Ovary (tissue), 9 donors: Measurements from ENCODE around the gene CARS2. TPM values are rescaled to one million over a fixed set of nuclear protein-coding genes. Genes with fewer than 3 reads are reported as not detected.

Experiments
- DNase-seq, 5 donors: peaks; one replicate each; pipeline ENCODE4 v3.0.0-alpha.2; 2019 to 2020
- H3K27ac ChIP-seq, 2 donors: fragments of 200-600 bp; one replicate each; pipeline versions ENCODE4 v1.5.1 to v1.8.0; 2019 to 2022
- H3K27me3 ChIP-seq: fragments of 200-600 bp; one replicate; pipeline ENCODE4 v1.8.0; 2022
- H3K36me3 ChIP-seq: fragments of 200-600 bp; sonication (generic); one replicate; pipeline ENCODE4 v1.5.1; 2019
- H3K4me1 ChIP-seq: one replicate; pipeline ENCODE4 v1.8.1; 2013; ENCODE audit warnings: mild to moderate bottlenecking, moderate library complexity; ENCODE audit not compliant: insufficient read depth
- H3K4me3 ChIP-seq: fragments of 200-600 bp; sonication (generic); one replicate; pipeline ENCODE4 v1.5.1; 2017
- H3K9me3 ChIP-seq, 2 donors: fragments of 200-600 bp in 1 of 2; sonication (generic) in 1 of 2; one replicate each; pipeline versions ENCODE4 v1.5.1 to v1.8.1; 2013 to 2019; ENCODE audit warnings: mild to moderate bottlenecking in 1 of 2, moderate library complexity in 1 of 2
- CTCF ChIP-seq, 3 donors: fragments of 450-650 bp in 2 of 3; fragments of 200-600 bp in 1 of 3; IDR thresholded peaks; one replicate each; pipeline versions ENCODE4 v1.5.1 to v1.8.0; 2016 to 2022; ENCODE audit warnings: antibody characterized with exemption in 3 of 3, mild to moderate bottlenecking in 1 of 3
- EP300 ChIP-seq: sonication (generic); formaldehyde crosslinking; IDR thresholded peaks from one replicate; pipeline ENCODE4 v1.6.1; 2017; ENCODE audit warnings: antibody characterized with exemption
- POLR2A ChIP-seq: fragments of 450-650 bp; IDR thresholded peaks from one replicate; pipeline ENCODE4 v1.6.1; 2017; ENCODE audit warnings: antibody characterized with exemption, mild to moderate bottlenecking, moderate library complexity
- WGBS, 3 donors: extraction: QIAGEN DNeasy Blood & Tissue Kit in 1 of 3; methylation state at CpG; one replicate each; pipeline versions ENCODE4 v1.1.5 to v1.1.7; 2013 to 2017; 5-methylcytosine and 5-hydroxymethylcytosine counted together
- intact Hi-C, 4 donors: fragments of 100-400 bp; cut with DNase I; formaldehyde crosslinking; loops; one replicate each; pipeline versions ENCODE4 v1.11.0 to v1.15.1; 2022 to 2023
- polyA plus RNA-seq, 2 donors: library from polyadenylated mRNA; stranded (reverse); fragments of 200-250 nt in 1 of 2; fragments of 350-450 nt in 1 of 2; fragmentation: Illumina TruSeq in 1 of 2; extraction: RNeasy Lipid Tissue Mini Kit (QIAGEN cat#74804) in 1 of 2; gene quantifications; one replicate each; pipeline ENCODE4 v1.2.3, GENCODE V29; 2013 to 2014
- total RNA-seq, 7 donors: library from RNA; depleted of rRNA in 2 of 7; stranded (reverse); fragments of >200 nt in 2 of 7; fragmentation: NEBNext Ultra II Directional in 3 of 7; extraction: Animal tissue kit (Norgen Biotek cat#: 25700) in 3 of 7; gene quantifications; one replicate each; pipeline versions ENCODE4 v1.1.0 to v1.2.4, GENCODE V29; 2016 to 2023
- donor health status: DM: no; HTN: no; CAD: no; lungs with moderate emphysema.
- donor health status: DM: no; HTN: no; CAD: no.
- donor health status: Bipolar disorder and iron deficiency.
- donor health status: DM: yes; HTN: yes; CAD: no.
- donor health status: DM: no; HTN: no; CAD: no.
- donor health status: DM: yes; HTN: yes; CAD: no.

The CARS2 gene
- total and polyA plus RNA-seq, 9 donors: 34.1 to 65.2 (median 44.3) TPM

GRCh38 chr13:110666255-110666533 is 39.7 kb downstream of the CARS2 start:
- TF ChIP-seq CTCF (IDR thresholded peaks at IDR 0.05) (no peak), POLR2A (no peak), EP300 (no peak)
- DNase-seq: no peak
- Histone ChIP-seq H3K27me3 (no peaks in the 10 kb centered on the region), H3K36me3 (no peaks in the 10 kb centered on the region), H3K4me1 (no peaks in the 10 kb centered on the region), H3K27ac (no peak overlapping the region), H3K9me3 (no peaks in the 10 kb centered on the region), H3K4me3 (no peak overlapping the region)
- WGBS, 3 donors: 83 to 89% (median 87%) methylated on average over 8 of the region's 8 CpGs
- intact Hi-C loops: loop anchor here in 1 of 4 donors (5.0 kb wide), 1 partner anchor 1129 kb away; no protein-coding TSS in a partner anchor

- no peaks in the 10 kb centered on the region for H3K9me3 ChIP-seq
- TF ChIP-seq POLR2A (no peak), EP300 (no peak), CTCF (IDR thresholded peaks at IDR 0.05) (no peak)
- H3K27me3 ChIP-seq: no peaks in the 10 kb centered on the region
- no peak for DNase-seq
- intact Hi-C loops: loop anchor here in 1 of 4 donors (5.0 kb wide), 1 partner anchor 1128 kb away; no protein-coding TSS in a partner anchor
- no peak overlapping the region for H3K27ac ChIP-seq
- H3K36me3 ChIP-seq: no peaks in the 10 kb centered on the region
- no peaks in the 10 kb centered on the region for H3K4me1 ChIP-seq
- 88 to 91% (median 89%) methylated on average over 23 of the region's 23 CpGs for WGBS, 3 donors
- H3K4me3 ChIP-seq: no peak overlapping the region
These were observed 40.2 kb downstream of the CARS2 start for GRCh38 chr13:110665491-110666254.

- WGBS, 3 donors: 91 to 93% (median 92%) methylated on average over 11 of the region's 11 CpGs
- Histone ChIP-seq H3K4me1 (no peaks in the 10 kb centered on the region), H3K9me3 (no peaks in the 10 kb centered on the region), H3K4me3 (no peak overlapping the region), H3K27ac (no peak overlapping the region), H3K36me3 (no peaks in the 10 kb centered on the region), H3K27me3 (no peaks in the 10 kb centered on the region)
- intact Hi-C loops: loop anchor here in 1 of 4 donors (5.0 kb wide), 1 partner anchor 1127 kb away; no protein-coding TSS in a partner anchor
- no peak for DNase-seq
- no peak for TF ChIP-seq EP300
- TF ChIP-seq CTCF (IDR thresholded peaks at IDR 0.05): no peak
- no peak for TF ChIP-seq POLR2A
These were observed 41.2 kb downstream of the CARS2 start for GRCh38 chr13:110664673-110665072.

- no peak for TF ChIP-seq EP300
- no peak for TF ChIP-seq POLR2A
- H3K36me3 ChIP-seq: no peaks in the 10 kb centered on the region
- intact Hi-C loops: no loop called here
- H3K9me3 ChIP-seq: no peaks in the 10 kb centered on the region
- no peak for DNase-seq
- H3K27ac ChIP-seq: no peak overlapping the region
- H3K27me3 ChIP-seq: no peaks in the 10 kb centered on the region
- no peaks in the 10 kb centered on the region for H3K4me1 ChIP-seq
- H3K4me3 ChIP-seq: no peak overlapping the region
- 95 to 97% (median 97%) methylated on average over 7 of the region's 7 CpGs for WGBS, 3 donors
These were observed 41.9 kb downstream of the CARS2 start for GRCh38 chr13:110664041-110664440.

GRCh38 chr13:110663491-110663890 is 42.4 kb downstream of the CARS2 start:
- no peak overlapping the region for H3K4me3 ChIP-seq
- no peaks in the 10 kb centered on the region for H3K36me3 ChIP-seq
- intact Hi-C loops: no loop called here
- no peak overlapping the region for H3K27ac ChIP-seq
- TF ChIP-seq POLR2A (no peak), EP300 (no peak), CTCF (IDR thresholded peaks at IDR 0.05) (no peak)
- WGBS, 3 donors: 81 to 84% (median 81%) methylated on average over 7 of the region's 7 CpGs
- no peaks in the 10 kb centered on the region for H3K4me1 ChIP-seq
- H3K9me3 ChIP-seq: no peaks in the 10 kb centered on the region
- DNase-seq: no peak
- no peaks in the 10 kb centered on the region for H3K27me3 ChIP-seq
